Tibial artery (tissue), 4 donors: ENCODE data around the gene SMARCD2.

ENCODE experiments used
- DNase-seq, 2 donors: peaks; one replicate each; pipeline ENCODE4 v3.0.0-alpha.2; 2019
- H3K27ac ChIP-seq, 2 donors: fragments of 200-600 bp; sonication (generic) in 1 of 2; 1 replicate in 1 of 2; 2 replicates in 1 of 2; pipeline ENCODE4 v1.5.1; 2018 to 2019; ENCODE audit warnings: mild to moderate bottlenecking in 1 of 2
- H3K27me3 ChIP-seq, 2 donors: fragments of 200-600 bp; sonication (generic) in 1 of 2; one replicate each; pipeline versions ENCODE4 v1.5.1 to v1.6.0; 2016 to 2019
- H3K36me3 ChIP-seq, 3 donors: fragments of 200-600 bp; sonication (generic) in 2 of 3; one replicate each; pipeline ENCODE4 v1.5.1; 2016 to 2019; ENCODE audit warnings: mild to moderate bottlenecking in 2 of 3
- H3K4me1 ChIP-seq, 4 donors: fragments of 200-600 bp; sonication (generic) in 2 of 4; 1 replicate in 3 of 4; 2 replicates in 1 of 4; pipeline ENCODE4 v1.5.1; 2016 to 2019
- H3K4me3 ChIP-seq, 2 donors: fragments of 200-600 bp; sonication (generic) in 1 of 2; 1 replicate in 1 of 2; 2 replicates in 1 of 2; pipeline ENCODE4 v1.5.1; 2018 to 2019; ENCODE audit warnings: mild to moderate bottlenecking in 2 of 2
- H3K9me3 ChIP-seq, 3 donors: fragments of 200-600 bp; sonication (generic) in 1 of 3; one replicate each; pipeline ENCODE4 v1.5.1; 2016 to 2019
- intact Hi-C: fragments of 100-400 bp; cut with DNase I; formaldehyde crosslinking; loops from one replicate; pipeline ENCODE4 v1.15.0; 2023; ENCODE audit warnings: low total_unique reads
- TF ChIP-seq, protein P1 (sequence below), 2 experiments: fragments of 200-600 bp in 1 of 2; fragments of 450-650 bp in 1 of 2; IDR thresholded peaks; one replicate each; pipeline ENCODE4 v1.5.1; 2017 to 2019; ENCODE audit warnings: antibody characterized with exemption in 2 of 2, mild to moderate bottlenecking in 1 of 2, moderate library complexity in 1 of 2

SMARCD2 gene

DNA sequence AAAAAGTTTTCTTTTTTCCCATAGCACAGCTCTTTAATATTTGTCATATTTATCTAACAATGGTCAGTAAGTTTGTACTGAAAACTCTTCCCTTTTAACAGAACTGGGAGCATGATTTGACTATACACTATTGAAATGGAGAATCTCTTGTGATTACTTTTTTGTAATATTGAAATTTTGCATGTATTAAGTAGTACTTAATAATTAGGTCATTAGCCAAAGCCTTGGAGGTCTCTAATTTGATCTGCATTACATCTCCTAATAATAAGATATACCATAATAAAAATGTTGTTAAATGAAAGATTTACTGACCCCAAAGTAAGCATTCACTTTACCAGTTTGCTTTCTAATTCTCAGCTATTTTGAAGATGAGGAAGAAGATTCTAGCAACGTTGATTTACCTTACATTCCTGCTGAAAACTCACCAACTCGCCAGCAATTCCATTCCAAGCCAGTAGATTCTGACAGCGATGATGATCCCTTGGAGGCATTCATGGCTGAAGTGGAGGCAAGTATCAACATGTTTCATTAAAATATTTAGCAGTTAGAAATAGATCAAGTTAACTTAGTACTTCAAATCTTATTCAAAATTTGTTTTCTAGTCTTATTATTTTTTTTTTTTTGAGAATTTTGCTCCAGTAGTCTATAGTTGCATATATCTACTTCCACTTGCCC, 50.3 kb downstream of the SMARCD2 start:
- no peaks in the 10 kb centered on the region for H3K9me3 ChIP-seq
- H3K27me3 ChIP-seq: no peaks in the 10 kb centered on the region
- TF ChIP-seq, protein P1, sequence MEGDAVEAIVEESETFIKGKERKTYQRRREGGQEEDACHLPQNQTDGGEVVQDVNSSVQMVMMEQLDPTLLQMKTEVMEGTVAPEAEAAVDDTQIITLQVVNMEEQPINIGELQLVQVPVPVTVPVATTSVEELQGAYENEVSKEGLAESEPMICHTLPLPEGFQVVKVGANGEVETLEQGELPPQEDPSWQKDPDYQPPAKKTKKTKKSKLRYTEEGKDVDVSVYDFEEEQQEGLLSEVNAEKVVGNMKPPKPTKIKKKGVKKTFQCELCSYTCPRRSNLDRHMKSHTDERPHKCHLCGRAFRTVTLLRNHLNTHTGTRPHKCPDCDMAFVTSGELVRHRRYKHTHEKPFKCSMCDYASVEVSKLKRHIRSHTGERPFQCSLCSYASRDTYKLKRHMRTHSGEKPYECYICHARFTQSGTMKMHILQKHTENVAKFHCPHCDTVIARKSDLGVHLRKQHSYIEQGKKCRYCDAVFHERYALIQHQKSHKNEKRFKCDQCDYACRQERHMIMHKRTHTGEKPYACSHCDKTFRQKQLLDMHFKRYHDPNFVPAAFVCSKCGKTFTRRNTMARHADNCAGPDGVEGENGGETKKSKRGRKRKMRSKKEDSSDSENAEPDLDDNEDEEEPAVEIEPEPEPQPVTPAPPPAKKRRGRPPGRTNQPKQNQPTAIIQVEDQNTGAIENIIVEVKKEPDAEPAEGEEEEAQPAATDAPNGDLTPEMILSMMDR (IDR thresholded peaks at IDR 0.05): no peak
- intact Hi-C loops: no loop called here
- no peak overlapping the region for H3K4me3 ChIP-seq
- no peak for DNase-seq
- no peaks in the 10 kb centered on the region for H3K4me1 ChIP-seq
- H3K27ac ChIP-seq: no peak overlapping the region
- peaks cover 69 to 98% (median 85%) of the 10 kb centered on the region in 3 donors for H3K36me3 ChIP-seq

DNA sequence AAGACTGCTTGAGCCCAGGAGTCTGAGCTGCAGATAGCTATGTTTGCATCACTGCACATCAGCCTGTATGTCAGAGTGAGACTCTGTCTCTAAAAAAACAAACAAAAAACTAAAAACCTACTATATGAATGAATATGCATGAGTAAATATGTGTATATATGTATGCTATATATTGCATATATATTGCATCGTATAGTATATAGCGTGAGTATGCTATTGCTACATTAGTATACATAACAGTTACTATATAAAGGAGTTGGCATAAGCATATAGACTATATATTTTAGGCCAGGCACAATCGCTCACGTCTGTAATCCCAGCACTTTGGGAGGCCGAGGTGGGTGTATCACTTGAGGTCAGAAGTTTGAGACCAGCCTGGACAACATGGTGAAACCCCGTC, 52.4 kb downstream of the SMARCD2 start:
- Histone ChIP-seq H3K4me3 (no peak overlapping the region), H3K27ac (no peak overlapping the region), H3K9me3 (no peaks in the 10 kb centered on the region), H3K27me3 (no peaks in the 10 kb centered on the region), H3K36me3 (peaks cover 48 to 88% (median 75%) of the 10 kb centered on the region in 3 donors), H3K4me1 (peaks cover 0 to 4% (median 0%) of the 10 kb centered on the region in 4 donors)
- intact Hi-C loops: no loop called here
- no peak for DNase-seq
- TF ChIP-seq, protein P1 (IDR thresholded peaks at IDR 0.05): no peak

DNA sequence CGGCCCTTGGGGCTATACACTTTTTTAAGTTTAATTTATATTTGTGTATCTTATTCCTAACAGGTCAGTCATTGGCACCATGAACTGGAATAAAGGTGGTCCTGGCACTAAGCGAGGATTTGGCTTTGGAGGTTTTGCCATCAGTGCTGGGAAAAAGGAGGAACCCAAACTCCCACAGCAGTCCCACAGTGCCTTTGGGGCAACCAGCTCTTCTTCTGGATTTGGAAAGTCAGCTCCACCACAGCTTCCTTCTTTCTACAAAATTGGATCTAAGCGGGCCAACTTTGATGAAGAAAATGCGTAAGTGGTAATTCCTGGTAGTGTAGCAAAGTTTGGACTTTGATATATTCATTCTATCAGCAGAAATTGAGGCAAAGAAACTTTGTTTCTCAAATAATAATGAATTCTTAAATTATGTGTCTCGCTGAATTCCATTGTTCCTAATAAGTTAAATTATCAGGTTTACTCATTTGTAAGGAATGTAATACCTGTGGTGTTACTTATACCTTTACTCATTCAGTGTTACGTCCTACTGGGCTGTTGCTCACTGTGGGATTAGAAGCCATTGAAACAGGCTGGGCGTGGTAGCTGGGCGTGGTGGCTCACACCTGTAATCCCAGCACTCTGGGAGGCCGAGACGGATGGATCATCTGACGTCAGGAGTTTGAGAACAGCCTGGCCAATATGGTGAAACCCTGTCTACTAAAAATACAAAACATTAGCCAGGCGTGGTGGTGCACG, 55.3 kb downstream of the SMARCD2 start:
- DNase-seq: no peak
- H3K36me3 ChIP-seq: peaks cover 29 to 64% (median 49%) of the 10 kb centered on the region in 3 donors
- intact Hi-C loops: no loop called here
- H3K4me3 ChIP-seq: no peak overlapping the region
- no peak overlapping the region for H3K27ac ChIP-seq
- peaks cover 0 to 13% (median 4%) of the 10 kb centered on the region in 4 donors for H3K4me1 ChIP-seq
- no peaks in the 10 kb centered on the region for H3K27me3 ChIP-seq
- TF ChIP-seq, protein P1 (IDR thresholded peaks at IDR 0.05): no peak
- no peaks in the 10 kb centered on the region for H3K9me3 ChIP-seq

DNA sequence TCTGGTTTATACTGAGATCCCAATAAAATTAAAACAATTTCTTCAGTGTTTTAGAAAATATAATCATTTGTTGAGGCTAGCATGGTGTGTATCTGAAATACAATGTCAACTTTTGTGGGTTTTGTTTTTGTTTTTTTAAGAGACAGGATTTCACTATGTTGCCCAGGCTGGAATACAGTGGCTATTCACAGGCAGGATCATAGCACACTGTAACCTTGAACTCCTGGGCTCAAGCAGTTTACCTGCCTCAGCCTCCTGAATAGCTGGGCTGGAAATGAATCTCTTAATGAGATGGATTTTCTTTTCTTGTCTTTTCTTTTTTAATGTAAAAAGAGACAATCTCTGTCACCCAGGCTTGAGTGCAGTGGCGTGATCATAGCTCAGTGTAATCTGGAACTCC, 56.4 kb downstream of the SMARCD2 start:
- TF ChIP-seq, protein P1 (IDR thresholded peaks at IDR 0.05): no peak
- H3K27me3 ChIP-seq: no peaks in the 10 kb centered on the region
- H3K9me3 ChIP-seq: no peaks in the 10 kb centered on the region
- H3K36me3 ChIP-seq: peaks cover 29 to 56% (median 38%) of the 10 kb centered on the region in 3 donors
- peaks cover 0 to 14% (median 5%) of the 10 kb centered on the region in 4 donors for H3K4me1 ChIP-seq
- H3K27ac ChIP-seq: no peak overlapping the region
- H3K4me3 ChIP-seq: no peak overlapping the region
- DNase-seq: no peak
- intact Hi-C loops: no loop called here

DNA sequence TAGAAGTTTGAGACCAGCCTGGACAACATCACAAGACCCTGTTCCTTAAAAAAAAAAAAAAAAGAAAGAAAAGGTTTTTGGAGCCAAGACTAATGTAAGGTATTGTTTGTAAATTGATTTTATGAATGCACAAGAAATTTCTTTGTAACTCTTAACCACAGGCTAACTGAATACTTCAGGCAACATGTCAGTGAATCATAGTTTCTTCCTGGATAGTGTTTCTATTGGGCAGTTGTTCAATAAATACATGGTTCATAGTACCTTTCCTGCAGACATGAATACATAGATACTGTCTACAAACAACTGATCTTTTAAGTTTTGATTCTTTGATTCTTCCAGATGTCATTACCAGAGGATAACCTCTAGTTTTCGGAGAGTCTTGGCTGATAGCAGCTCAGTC, 56.9 kb downstream of the SMARCD2 start:
- no peak for DNase-seq
- TF ChIP-seq, protein P1 (IDR thresholded peaks at IDR 0.05): no peak
- Histone ChIP-seq H3K36me3 (peaks cover 28 to 51% (median 34%) of the 10 kb centered on the region in 3 donors), H3K27me3 (no peaks in the 10 kb centered on the region), H3K4me1 (peaks cover 0 to 19% (median 7%) of the 10 kb centered on the region in 4 donors), H3K27ac (no peak overlapping the region), H3K4me3 (no peak overlapping the region), H3K9me3 (no peaks in the 10 kb centered on the region)
- intact Hi-C loops: no loop called here
